Right lobe of liver (tissue), 6 donors: Measurements from ENCODE around the gene TUBA1B. TPM values are rescaled to one million over a fixed set of nuclear protein-coding genes. Genes with fewer than 3 reads are reported as not detected.

Source experiments
- ATAC-seq, 4 donors: fragments of 200-7000 bp; cut with Tn5 transposase; one replicate each; pipeline ENCODE4 v1.9.1; 2020; ENCODE audit warnings: mild to moderate bottlenecking in 4 of 4, moderate library complexity in 4 of 4
- DNase-seq, 3 donors: peaks; one replicate each; pipeline ENCODE4 v3.0.0-alpha.2; 2020
- H3K27ac ChIP-seq, 3 donors: fragments of 200-600 bp; one replicate each; pipeline ENCODE4 v1.8.0; 2022
- H3K27me3 ChIP-seq, 2 donors: fragments of 200-600 bp; one replicate each; pipeline ENCODE4 v1.8.0; 2022
- H3K36me3 ChIP-seq, 4 donors: fragments of 200-600 bp; sonication (generic) in 1 of 4; one replicate each; pipeline versions ENCODE4 v1.5.1 to v1.8.0; 2017 to 2022; ENCODE audit warnings: control low read depth in 1 of 4
- H3K4me1 ChIP-seq, 4 donors: fragments of 200-600 bp; sonication (generic) in 1 of 4; one replicate each; pipeline versions ENCODE4 v1.5.1 to v1.8.0; 2017 to 2022; ENCODE audit warnings: control low read depth in 1 of 4
- H3K4me3 ChIP-seq, 3 donors: fragments of 200-600 bp; one replicate each; pipeline ENCODE4 v1.8.0; 2022
- H3K9me3 ChIP-seq, 4 donors: fragments of 200-600 bp; sonication (generic) in 1 of 4; one replicate each; pipeline versions ENCODE4 v1.5.1 to v1.8.0; 2017 to 2022; ENCODE audit warnings: control low read depth in 1 of 4
- POLR2A ChIP-seq: fragments of 450-650 bp; IDR thresholded peaks from one replicate; pipeline ENCODE4 v1.6.1; 2017; ENCODE audit warnings: antibody characterized with exemption, mild to moderate bottlenecking
- WGBS: methylation state at CpG from one replicate; pipeline ENCODE4 v1.1.6; 2018; ENCODE audit warnings: low coverage, low lambda C conversion rate; ENCODE audit not compliant: insufficient coverage; ENCODE audit errors: missing lambda C conversion rate; 5-methylcytosine and 5-hydroxymethylcytosine counted together
- intact Hi-C, 2 donors: fragments of 100-400 bp; cut with DNase I; formaldehyde crosslinking; loops; one replicate each; pipeline versions ENCODE4 v1.11.2 to v1.14.1; 2022
- total RNA-seq, 6 experiments: library from RNA; depleted of rRNA in 2 of 6; stranded (reverse); fragments of >200 nt in 2 of 6; fragmentation: NEBNext Ultra II Directional in 3 of 6; extraction: Animal tissue kit (Norgen Biotek cat#: 25700) in 3 of 6; gene quantifications; one replicate each; pipeline versions ENCODE4 v1.1.0 to v1.2.4, GENCODE V29; 2016 to 2023
- TF ChIP-seq, protein P1 (sequence below), 4 donors: fragments of 200-600 bp in 3 of 4; fragments of 450-650 bp in 1 of 4; IDR thresholded peaks; one replicate each; pipeline versions ENCODE4 v1.5.1 to v1.8.0; 2016 to 2022; ENCODE audit warnings: antibody characterized with exemption in 4 of 4, mild to moderate bottlenecking in 2 of 4
- donor health status: DM: no; HTN: yes; CAD: no.
- donor health status: DM: no; HTN: no; CAD: no.
- donor health status: DM: no; HTN: no; CAD: no.
- donor health status: DM: no; HTN: yes; CAD: no.
- donor health status: DM: no; HTN: yes; CAD: no.

The TUBA1B gene
- total RNA-seq, 6 experiments from 2014 or later, result 90.3 to 370 (median 174) TPM

DNA sequence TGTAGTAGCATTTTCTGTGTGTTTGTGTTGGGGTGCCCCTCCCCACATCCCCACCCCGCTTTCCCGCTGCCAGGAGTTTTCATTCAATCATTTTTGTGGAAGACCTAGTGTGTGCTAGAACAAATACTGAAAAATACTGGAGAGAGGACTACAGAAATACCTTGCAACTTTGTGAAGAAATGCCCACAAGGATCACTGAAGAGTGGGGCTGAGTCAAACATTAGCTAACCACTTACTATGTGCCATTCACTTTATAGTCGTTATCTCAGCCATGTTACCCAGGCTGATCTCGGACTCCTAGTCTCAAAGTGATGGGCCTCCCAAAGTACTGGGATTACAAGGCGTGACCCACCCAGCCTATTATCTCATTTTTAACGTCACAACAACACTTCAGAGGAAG is 20.0 kb downstream of the TUBA1B start:
- DNase-seq (no peak), ATAC-seq (no peak)
- TF ChIP-seq, protein P1, sequence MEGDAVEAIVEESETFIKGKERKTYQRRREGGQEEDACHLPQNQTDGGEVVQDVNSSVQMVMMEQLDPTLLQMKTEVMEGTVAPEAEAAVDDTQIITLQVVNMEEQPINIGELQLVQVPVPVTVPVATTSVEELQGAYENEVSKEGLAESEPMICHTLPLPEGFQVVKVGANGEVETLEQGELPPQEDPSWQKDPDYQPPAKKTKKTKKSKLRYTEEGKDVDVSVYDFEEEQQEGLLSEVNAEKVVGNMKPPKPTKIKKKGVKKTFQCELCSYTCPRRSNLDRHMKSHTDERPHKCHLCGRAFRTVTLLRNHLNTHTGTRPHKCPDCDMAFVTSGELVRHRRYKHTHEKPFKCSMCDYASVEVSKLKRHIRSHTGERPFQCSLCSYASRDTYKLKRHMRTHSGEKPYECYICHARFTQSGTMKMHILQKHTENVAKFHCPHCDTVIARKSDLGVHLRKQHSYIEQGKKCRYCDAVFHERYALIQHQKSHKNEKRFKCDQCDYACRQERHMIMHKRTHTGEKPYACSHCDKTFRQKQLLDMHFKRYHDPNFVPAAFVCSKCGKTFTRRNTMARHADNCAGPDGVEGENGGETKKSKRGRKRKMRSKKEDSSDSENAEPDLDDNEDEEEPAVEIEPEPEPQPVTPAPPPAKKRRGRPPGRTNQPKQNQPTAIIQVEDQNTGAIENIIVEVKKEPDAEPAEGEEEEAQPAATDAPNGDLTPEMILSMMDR (IDR thresholded peaks at IDR 0.05), result no peak
- no peak for TF ChIP-seq POLR2A
- Histone ChIP-seq H3K9me3 (no peaks in the 10 kb centered on the region), H3K27ac (peak overlapping the region; percentile 20 to 95 (median 91)), H3K4me3 (peak overlapping the region in 2 of 3 donors; percentile 92 to 97), H3K36me3 (peaks cover 0 to 8% (median 0%) of the 10 kb centered on the region in 4 donors), H3K4me1 (peaks cover 0 to 22% (median 9%) of the 10 kb centered on the region in 4 donors), H3K27me3 (no peaks in the 10 kb centered on the region)
- 45% methylated on average over 6 of the region's 6 CpGs for WGBS
- intact Hi-C loops, result no loop called here

DNA sequence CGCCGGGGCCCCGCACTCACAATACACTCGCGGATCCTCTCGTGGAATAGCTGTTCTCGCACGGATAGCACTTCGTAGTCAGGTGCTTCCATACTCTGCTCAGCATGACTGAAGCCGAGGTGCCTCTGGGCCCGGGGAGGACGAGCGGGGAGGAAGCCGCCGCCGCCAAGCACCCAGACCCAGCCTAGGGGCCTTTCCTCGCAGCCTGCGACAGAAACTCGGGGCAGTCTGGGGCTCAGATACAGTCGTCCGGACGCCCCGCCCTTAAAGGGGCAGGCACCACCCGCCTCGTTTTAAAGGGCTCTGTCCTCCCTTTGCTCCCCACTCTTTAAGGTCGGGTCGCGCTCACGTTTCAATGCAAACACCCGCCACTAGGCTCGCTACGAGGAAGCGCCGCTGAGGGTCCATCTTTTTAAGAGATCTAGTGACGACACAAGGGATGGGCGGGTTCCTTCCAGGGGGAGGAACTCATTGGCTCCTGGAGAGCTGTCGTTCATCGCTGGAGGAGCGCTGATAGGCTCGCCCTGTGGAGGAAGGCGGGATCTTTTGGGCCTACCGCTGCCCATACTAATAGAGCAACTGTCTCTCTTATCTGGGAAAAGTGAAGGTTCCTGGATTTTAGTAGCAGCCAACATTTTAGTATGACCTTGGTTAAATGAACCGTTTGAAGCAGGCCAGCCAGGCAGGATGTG is 20.6 kb downstream of the TUBA1B start, which contains the start of gene LMBR1L:
Gene LMBR1L (minus strand): TSS at position 384 of the 692 bp plus-strand sequence. CDS start 292 bp downstream, at position 92.
- DNase-seq (peak; percentile 95 to 98 (median 97)), ATAC-seq (peak; percentile 95 to 98 (median 96))
- H3K4me1 ChIP-seq, result peaks cover 0 to 22% (median 9%) of the 10 kb centered on the region in 4 donors
- H3K9me3 ChIP-seq, result no peaks in the 10 kb centered on the region
- H3K27ac ChIP-seq, result peak within 1 kb of the TSS; percentile 91 to 95 (median 94)
- H3K27me3 ChIP-seq, result no peaks in the 10 kb centered on the region
- peak within 1 kb of the TSS; percentile 76 to 97 (median 92) for H3K4me3 ChIP-seq
- WGBS, result 0% methylated on average over 31 of the region's 43 CpGs
- H3K36me3 ChIP-seq, result peaks cover 0 to 10% (median 0%) of the 10 kb centered on the region in 4 donors
- TF ChIP-seq, protein P1 (IDR thresholded peaks at IDR 0.05), result peak; percentile 28 to 53 (median 48)
- peak; percentile 83 for TF ChIP-seq POLR2A
- intact Hi-C loops, result no loop called here

DNA sequence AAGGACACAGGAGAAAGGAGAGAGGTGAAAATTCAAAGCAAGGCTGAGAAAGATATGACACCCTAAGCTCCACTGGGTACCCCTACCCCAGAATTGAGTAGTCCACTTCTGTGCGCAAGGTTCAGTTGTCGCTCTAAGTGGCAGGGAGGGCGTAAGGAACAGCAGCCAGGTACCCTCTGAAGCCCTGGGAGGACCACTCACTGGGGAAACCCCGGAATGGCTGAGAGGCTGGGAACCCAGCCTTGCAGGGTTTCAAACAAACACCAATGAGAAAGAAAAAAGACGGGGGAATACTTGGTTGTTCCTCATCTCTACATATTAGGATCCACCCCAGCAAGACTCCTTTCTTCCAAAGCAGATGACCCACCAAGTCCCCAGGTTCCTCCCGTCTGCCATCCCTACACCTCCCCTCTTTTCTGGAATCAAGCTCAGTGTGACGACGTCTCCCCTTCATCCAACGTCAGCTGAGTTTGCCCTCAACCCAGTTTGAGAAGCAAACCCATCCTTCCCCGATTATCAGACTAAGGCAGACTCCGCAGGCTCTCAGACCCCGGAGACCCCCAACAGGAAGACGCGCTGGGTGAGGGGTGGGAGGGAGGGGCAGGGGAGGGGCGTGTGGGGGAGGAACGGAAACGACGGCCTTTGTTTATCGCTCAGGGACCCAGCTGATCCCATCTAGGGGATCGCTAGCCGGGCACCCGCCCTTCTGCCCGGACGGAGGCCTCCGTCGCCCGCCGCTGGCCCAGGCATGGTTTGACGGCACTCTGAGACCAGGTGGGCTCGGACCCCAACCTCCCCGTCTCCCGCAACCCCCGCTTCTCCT is 21.3 kb downstream of the TUBA1B start:
- Histone ChIP-seq H3K27ac (peak overlapping the region; percentile 91 to 95 (median 94)), H3K4me3 (peak overlapping the region; percentile 76 to 97 (median 92)), H3K9me3 (no peaks in the 10 kb centered on the region), H3K4me1 (peaks cover 0 to 22% (median 9%) of the 10 kb centered on the region in 4 donors), H3K27me3 (no peaks in the 10 kb centered on the region), H3K36me3 (peaks cover 0 to 10% (median 0%) of the 10 kb centered on the region in 4 donors)
- no peak for TF ChIP-seq POLR2A
- TF ChIP-seq, protein P1 (IDR thresholded peaks at IDR 0.05), result no peak
- DNase-seq, result peak in 2 of 3 donors; percentile 46 to 64
- 10% methylated on average over 12 of the region's 33 CpGs for WGBS
- intact Hi-C loops, result no loop called here
- peak; percentile 23 to 31 (median 26) for ATAC-seq

DNA sequence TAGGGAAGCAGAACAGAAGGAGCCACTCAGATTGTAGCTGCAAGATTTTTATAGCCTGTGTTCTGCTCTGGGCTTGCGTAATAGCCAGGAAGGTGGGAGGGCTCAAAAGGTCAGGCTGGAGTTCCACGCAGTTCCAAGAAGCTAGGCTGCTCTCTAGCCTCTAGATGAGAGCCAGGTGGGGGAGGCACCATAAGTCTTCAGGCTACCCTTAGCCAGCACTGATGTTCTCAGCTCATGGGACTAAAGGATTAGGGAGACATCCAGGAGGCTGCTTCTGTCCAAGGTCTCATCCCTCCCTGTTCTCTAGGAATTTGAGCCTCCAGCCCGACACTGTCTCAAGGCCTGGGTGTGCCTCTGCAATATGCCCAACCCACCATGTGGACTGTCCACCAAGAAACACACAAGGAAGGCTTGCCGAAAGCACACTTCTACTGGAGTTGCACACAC is 22.2 kb downstream of the TUBA1B start:
- peak; percentile 41 to 55 (median 47) for ATAC-seq
- intact Hi-C loops, result no loop called here

More for the DNA sequence above, 22.2 kb downstream of the TUBA1B start:
- H3K4me3 ChIP-seq, result peak overlapping the region; percentile 76 to 97 (median 92)
- H3K4me1 ChIP-seq, result peaks cover 0 to 22% (median 9%) of the 10 kb centered on the region in 4 donors
- H3K27me3 ChIP-seq, result no peaks in the 10 kb centered on the region
- H3K36me3 ChIP-seq, result peaks cover 0 to 13% (median 3%) of the 10 kb centered on the region in 4 donors
- TF ChIP-seq POLR2A, result peak; percentile 8
- TF ChIP-seq, protein P1 (IDR thresholded peaks at IDR 0.05), result no peak
- whole genome bisulfite sequencing, result 4% methylated on average over 4 of the region's 4 CpGs
- peak overlapping the region; percentile 91 to 95 (median 94) for H3K27ac ChIP-seq
- no peaks in the 10 kb centered on the region for H3K9me3 ChIP-seq
- peak; percentile 53 to 76 (median 67) for DNase-seq
